Endothelial cell (in vitro differentiated cells): ENCODE results near the gene CYP8B1. TPM values are rescaled to one million over a fixed set of nuclear protein-coding genes. Genes with fewer than 3 reads are reported as not detected.

Experiments
- DNase-seq: peaks from one replicate; pipeline ENCODE4 v3.0.0; 2021; ENCODE audit warnings: low spot score
- H3K27ac Mint-ChIP-seq: one replicate; pipeline ENCODE4 v1.8.0; 2021; ENCODE audit warnings: mixed read lengths, inconsistent platforms; ENCODE audit not compliant: unreplicated experiment
- H3K27me3 Mint-ChIP-seq: one replicate; pipeline ENCODE4 v1.8.0; 2021; ENCODE audit warnings: mild to moderate bottlenecking, moderate library complexity, mixed read lengths, inconsistent platforms; ENCODE audit not compliant: unreplicated experiment
- H3K36me3 Mint-ChIP-seq: one replicate; pipeline ENCODE4 v1.8.0; 2021; ENCODE audit warnings: mild to moderate bottlenecking, low read depth, mixed read lengths, inconsistent platforms; ENCODE audit not compliant: unreplicated experiment
- H3K4me1 Mint-ChIP-seq: one replicate; pipeline ENCODE4 v1.8.0; 2021; ENCODE audit warnings: mild to moderate bottlenecking, mixed read lengths, inconsistent platforms; ENCODE audit not compliant: unreplicated experiment
- H3K4me3 Mint-ChIP-seq: one replicate; pipeline ENCODE4 v1.8.0; 2021; ENCODE audit warnings: mild to moderate bottlenecking, mixed read lengths, inconsistent platforms; ENCODE audit not compliant: unreplicated experiment
- H3K9me3 Mint-ChIP-seq: one replicate; pipeline ENCODE4 v1.8.0; 2021; ENCODE audit warnings: mixed read lengths, inconsistent platforms; ENCODE audit not compliant: unreplicated experiment
- total RNA-seq: library from RNA; stranded (reverse); fragmentation: NEBNext Ultra II Directional; extraction: Animal tissue kit (Norgen Biotek cat#: 25700); gene quantifications from one replicate; pipeline ENCODE4 v1.2.1, GENCODE V29; 2021; ENCODE audit not compliant: unreplicated experiment
- TF ChIP-seq, protein P1 (sequence below): fragments of 200-600 bp; sonication (generic); IDR thresholded peaks from one replicate; pipeline ENCODE4 v1.5.0; 2021; ENCODE audit warnings: antibody characterized with exemption; ENCODE audit not compliant: unreplicated experiment

Gene CYP8B1
- total RNA-seq, 1 donor from 2014 or later = not detected

DNA sequence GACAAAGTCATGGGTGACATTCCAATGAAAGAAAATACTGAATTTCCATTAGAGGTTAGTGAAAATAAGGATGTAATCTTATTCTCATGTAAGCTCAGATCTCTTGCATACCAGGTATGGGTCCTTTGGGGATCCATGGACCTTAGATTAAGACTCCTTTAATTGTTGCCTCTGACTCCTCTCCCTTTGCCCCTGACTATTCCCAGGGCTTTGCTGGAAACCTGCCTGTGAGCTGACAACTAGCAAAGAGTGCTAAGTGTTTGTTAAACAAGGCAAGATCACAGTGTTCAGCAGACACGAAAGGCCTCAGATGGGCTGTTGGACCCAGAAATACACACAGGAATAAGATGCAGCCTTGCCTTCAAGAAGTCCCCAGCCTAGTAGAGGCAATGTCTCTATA lies 34.3 kb downstream of the CYP8B1 start:
- DNase-seq = no peak
- peaks cover 8% of the 10 kb centered on the region for H3K27me3 Mint-ChIP-seq
- H3K4me1 Mint-ChIP-seq = peaks cover 12% of the 10 kb centered on the region
- H3K36me3 Mint-ChIP-seq = no peaks in the 10 kb centered on the region
- no peaks in the 10 kb centered on the region for H3K9me3 Mint-ChIP-seq
- TF ChIP-seq, protein P1, sequence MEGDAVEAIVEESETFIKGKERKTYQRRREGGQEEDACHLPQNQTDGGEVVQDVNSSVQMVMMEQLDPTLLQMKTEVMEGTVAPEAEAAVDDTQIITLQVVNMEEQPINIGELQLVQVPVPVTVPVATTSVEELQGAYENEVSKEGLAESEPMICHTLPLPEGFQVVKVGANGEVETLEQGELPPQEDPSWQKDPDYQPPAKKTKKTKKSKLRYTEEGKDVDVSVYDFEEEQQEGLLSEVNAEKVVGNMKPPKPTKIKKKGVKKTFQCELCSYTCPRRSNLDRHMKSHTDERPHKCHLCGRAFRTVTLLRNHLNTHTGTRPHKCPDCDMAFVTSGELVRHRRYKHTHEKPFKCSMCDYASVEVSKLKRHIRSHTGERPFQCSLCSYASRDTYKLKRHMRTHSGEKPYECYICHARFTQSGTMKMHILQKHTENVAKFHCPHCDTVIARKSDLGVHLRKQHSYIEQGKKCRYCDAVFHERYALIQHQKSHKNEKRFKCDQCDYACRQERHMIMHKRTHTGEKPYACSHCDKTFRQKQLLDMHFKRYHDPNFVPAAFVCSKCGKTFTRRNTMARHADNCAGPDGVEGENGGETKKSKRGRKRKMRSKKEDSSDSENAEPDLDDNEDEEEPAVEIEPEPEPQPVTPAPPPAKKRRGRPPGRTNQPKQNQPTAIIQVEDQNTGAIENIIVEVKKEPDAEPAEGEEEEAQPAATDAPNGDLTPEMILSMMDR = no peak
- no peak overlapping the region for H3K27ac Mint-ChIP-seq
- no peak overlapping the region for H3K4me3 Mint-ChIP-seq

- Mint-ChIP-seq H3K4me1 (peaks cover 8% of the 10 kb centered on the region), H3K27me3 (peaks cover 8% of the 10 kb centered on the region), H3K36me3 (no peaks in the 10 kb centered on the region), H3K27ac (no peak overlapping the region), H3K9me3 (no peaks in the 10 kb centered on the region), H3K4me3 (no peak overlapping the region)
- TF ChIP-seq, protein P1 = peak; percentile 81
- peak; percentile 53 for DNase-seq
Measured at GRCh38 chr3:42839616-42840015, 36.1 kb downstream of the CYP8B1 start.

GRCh38 chr3:42838571-42838970 lies 37.1 kb downstream of the CYP8B1 start:
- Mint-ChIP-seq H3K9me3 (no peaks in the 10 kb centered on the region), H3K27me3 (peaks cover 5% of the 10 kb centered on the region), H3K27ac (no peak overlapping the region), H3K4me3 (no peak overlapping the region), H3K36me3 (no peaks in the 10 kb centered on the region), H3K4me1 (peaks cover under 1% of the 10 kb centered on the region)
- TF ChIP-seq, protein P1 = no peak
- DNase-seq = no peak

- no peaks in the 10 kb centered on the region for H3K4me1 Mint-ChIP-seq
- no peaks in the 10 kb centered on the region for H3K36me3 Mint-ChIP-seq
- H3K27ac Mint-ChIP-seq = no peak overlapping the region
- H3K27me3 Mint-ChIP-seq = peaks cover 3% of the 10 kb centered on the region
- H3K4me3 Mint-ChIP-seq = no peak overlapping the region
- TF ChIP-seq, protein P1 = no peak
- no peak for DNase-seq
- no peaks in the 10 kb centered on the region for H3K9me3 Mint-ChIP-seq
Measured at GRCh38 chr3:42836150-42837123, 39.2 kb downstream of the CYP8B1 start.

- H3K9me3 Mint-ChIP-seq = no peaks in the 10 kb centered on the region
- no peaks in the 10 kb centered on the region for H3K36me3 Mint-ChIP-seq
- no peak overlapping the region for H3K4me3 Mint-ChIP-seq
- no peaks in the 10 kb centered on the region for H3K4me1 Mint-ChIP-seq
- no peak overlapping the region for H3K27ac Mint-ChIP-seq
- peak; percentile 88 for DNase-seq
- TF ChIP-seq, protein P1 = peak; percentile 91
- H3K27me3 Mint-ChIP-seq = peaks cover 2% of the 10 kb centered on the region
Measured at GRCh38 chr3:42831321-42831713, 44.4 kb downstream of the CYP8B1 start.
